ENCODE data around the gene PPP2R2C.

Gene PPP2R2C

GRCh38 chr4:6378493-6379445 lies 93.6 kb downstream of the PPP2R2C start:
- no peak for DNase-seq (ENCODE audit: low read depth)

GRCh38 chr4:6377626-6378492 lies 94.6 kb downstream of the PPP2R2C start:
- DNase-seq (ENCODE audit: low read depth), result no peak

GRCh38 chr4:6375620-6376295 lies 96.7 kb downstream of the PPP2R2C start:
- DNase-seq (ENCODE audit: low read depth), result no peak

GRCh38 chr4:6374575-6374974 lies 97.8 kb downstream of the PPP2R2C start:
- no peak for DNase-seq (ENCODE audit: low read depth)

- no peak for DNase-seq (ENCODE audit: low read depth)
These were observed 98.6 kb downstream of the PPP2R2C start for GRCh38 chr4:6373541-6374410.

- DNase-seq (ENCODE audit: low read depth), result no peak
These were observed 99.5 kb downstream of the PPP2R2C start for GRCh38 chr4:6372649-6373525.

- no peak for DNase-seq (ENCODE audit: low read depth)
These were observed 100.6 kb downstream of the PPP2R2C start for GRCh38 chr4:6371812-6372211.

- no peak for DNase-seq (ENCODE audit: low read depth)
These were observed 101.1 kb downstream of the PPP2R2C start for GRCh38 chr4:6371271-6371670.

- no peak for DNase-seq (ENCODE audit: low read depth)
These were observed 102.3 kb downstream of the PPP2R2C start for GRCh38 chr4:6369924-6370645.

- no peak for DNase-seq (ENCODE audit: low read depth)
These were observed 102.9 kb downstream of the PPP2R2C start for GRCh38 chr4:6369511-6369910.

- no peak for DNase-seq (ENCODE audit: low read depth)
These were observed 103.4 kb downstream of the PPP2R2C start for GRCh38 chr4:6369035-6369434.

- no peak for DNase-seq (ENCODE audit: low read depth)
These were observed 103.8 kb downstream of the PPP2R2C start for GRCh38 chr4:6368601-6369000.

- no peak for DNase-seq (ENCODE audit: low read depth)
These were observed 104.3 kb downstream of the PPP2R2C start for GRCh38 chr4:6368096-6368495.

- no peak for DNase-seq (ENCODE audit: low read depth)
These were observed 105.0 kb downstream of the PPP2R2C start for GRCh38 chr4:6367371-6367851.

GRCh38 chr4:6366581-6366980 lies 105.8 kb downstream of the PPP2R2C start:
- no peak for DNase-seq (ENCODE audit: low read depth)

- no peak for DNase-seq (ENCODE audit: low read depth)
These were observed 106.8 kb downstream of the PPP2R2C start for GRCh38 chr4:6365545-6366086.

- no peak for DNase-seq (ENCODE audit: low read depth)
These were observed 107.8 kb downstream of the PPP2R2C start for GRCh38 chr4:6364581-6364980.

GRCh38 chr4:6364146-6364545 lies 108.3 kb downstream of the PPP2R2C start:
- DNase-seq (ENCODE audit: low read depth), result no peak

- peak; percentile 1 for DNase-seq (ENCODE audit: low read depth)
These were observed 109.5 kb downstream of the PPP2R2C start for GRCh38 chr4:6362896-6363295.

Measured in GM04504 (cell line).